Activated CD4-positive, alpha-beta T cell treated with anti-CD3 and anti-CD28 coated beads, Interleukin-2, amount 50 U/mL, for 16 hours (primary cell): ENCODE results near the gene SLC16A10.

Experiments
- DNase-seq: peaks from one replicate; pipeline ENCODE4 v3.0.0-alpha.2; 2020

Gene SLC16A10

DNA sequence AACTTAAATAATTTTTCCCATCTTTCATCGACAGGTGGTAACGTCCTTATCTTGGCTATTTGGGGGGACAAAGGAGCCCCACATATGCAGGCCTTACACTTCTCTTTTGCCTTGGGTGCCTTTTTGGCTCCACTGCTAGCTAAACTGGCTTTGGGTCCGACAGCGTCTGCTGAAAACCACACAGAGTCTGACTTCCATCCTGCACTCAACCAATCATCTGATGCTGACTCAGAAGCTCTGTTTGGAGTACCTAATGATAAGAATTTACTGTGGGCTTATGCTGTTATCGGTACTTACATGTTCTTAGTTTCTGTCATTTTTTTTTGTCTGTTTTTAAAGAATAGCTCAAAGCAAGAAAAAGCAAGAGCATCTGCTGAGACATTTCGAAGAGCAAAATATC lies 178.5 kb downstream of the SLC16A10 start:
- DNase-seq = no peak

- DNase-seq = no peak
Observed at GRCh38 chr6:111266276-111266675, 179.0 kb downstream of the SLC16A10 start.

- DNase-seq = no peak
Observed at GRCh38 chr6:111267764-111268333, 180.5 kb downstream of the SLC16A10 start.

DNA sequence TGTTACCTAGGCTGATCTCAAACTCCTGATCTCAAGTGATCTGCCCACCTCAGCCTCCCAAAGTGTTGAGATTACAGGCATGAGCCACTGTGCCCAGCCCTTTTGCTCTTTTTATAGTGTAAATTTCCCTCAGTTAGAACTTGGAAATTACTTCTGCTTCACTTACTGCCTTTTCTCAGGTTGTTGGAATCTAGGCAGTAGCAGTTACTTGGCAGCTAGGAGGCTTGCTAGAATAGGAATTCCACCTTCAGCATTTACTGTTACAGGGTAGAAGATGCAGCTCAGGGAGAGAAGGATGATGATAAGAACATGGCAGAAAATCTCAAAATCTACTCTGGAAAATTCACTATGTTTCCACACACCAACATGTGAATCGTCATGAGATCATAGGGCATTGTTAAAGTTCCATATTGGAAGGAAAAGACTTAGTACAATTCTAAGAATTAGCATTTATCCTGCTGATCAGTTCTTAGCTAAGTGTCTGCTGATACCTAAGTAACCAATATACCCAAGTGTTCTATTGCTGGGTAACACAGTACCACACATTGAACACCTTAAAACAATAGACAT lies 182.2 kb downstream of the SLC16A10 start:
- DNase-seq = no peak

GRCh38 chr6:111270121-111270520 lies 182.8 kb downstream of the SLC16A10 start:
- DNase-seq = no peak

DNA sequence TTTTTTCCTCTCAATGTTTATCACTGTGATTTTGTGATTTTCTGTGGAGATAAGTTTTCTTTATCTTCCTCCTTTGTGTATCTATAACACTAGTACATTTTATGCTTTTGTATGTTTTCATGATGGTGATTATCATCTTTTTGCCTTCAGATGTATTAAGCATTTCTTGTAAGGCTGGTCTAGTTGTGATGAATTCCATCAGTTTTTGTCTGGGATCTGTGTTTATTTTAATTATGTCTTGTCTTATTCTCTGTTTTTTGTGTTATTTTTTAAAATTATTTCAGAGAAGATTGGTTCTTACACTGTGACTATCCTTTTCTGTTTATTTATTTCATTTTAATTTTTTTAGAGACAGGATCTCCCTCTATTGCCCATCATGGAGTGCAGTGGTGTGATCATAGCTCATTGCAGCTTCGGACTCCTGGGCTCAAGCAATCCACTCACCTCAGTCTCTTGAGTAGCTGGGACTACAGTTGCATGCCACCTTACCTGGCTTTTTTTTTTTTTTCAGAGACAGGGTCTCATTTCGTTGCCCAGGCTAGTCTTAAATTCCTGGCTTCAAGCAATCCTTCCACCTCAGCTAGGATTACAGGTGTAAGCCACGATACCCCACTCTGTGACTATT lies 187.4 kb downstream of the SLC16A10 start:
- DNase-seq = no peak

GRCh38 chr6:111276335-111276734 lies 189.0 kb downstream of the SLC16A10 start:
- no peak for DNase-seq

GRCh38 chr6:111276736-111277135 lies 189.4 kb downstream of the SLC16A10 start:
- no peak for DNase-seq

GRCh38 chr6:111277819-111278218 lies 190.5 kb downstream of the SLC16A10 start:
- no peak for DNase-seq

GRCh38 chr6:111278731-111279130 lies 191.4 kb downstream of the SLC16A10 start:
- no peak for DNase-seq

DNA sequence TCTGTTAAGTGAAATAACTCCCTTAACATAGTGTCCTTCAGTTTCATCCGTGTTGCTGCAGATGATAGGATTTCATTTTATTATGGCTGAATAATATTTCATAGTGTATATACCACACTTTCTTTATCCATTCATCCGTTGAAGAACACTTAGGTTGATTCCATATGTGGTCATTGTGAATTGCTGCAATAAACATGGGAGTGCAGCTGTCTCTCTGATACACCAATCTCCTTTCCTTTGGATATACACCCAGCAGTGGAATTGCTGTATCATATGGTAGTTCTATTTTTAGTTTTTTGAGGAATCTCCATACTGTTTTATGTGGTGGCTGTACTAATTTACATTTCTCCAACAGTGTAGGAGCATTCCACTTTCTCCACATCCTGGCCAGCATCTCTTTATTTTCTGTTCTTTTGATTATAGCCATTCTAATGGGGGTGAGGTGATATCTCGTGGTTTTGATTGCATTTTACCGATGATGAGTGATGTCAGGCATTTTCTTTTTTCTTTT lies 193.2 kb downstream of the SLC16A10 start:
- DNase-seq = no peak
